PC-9 (cell line): ENCODE measurements around the gene PTGDR2.

ENCODE experiments used
- CTCF ChIP-seq: fragments of 200-600 bp; sonication (generic); conservative IDR thresholded peaks from 2 replicates; pipeline ENCODE4 v1.6.1; 2017; ENCODE audit warnings: mixed run types, antibody characterized with exemption, mild to moderate bottlenecking, moderate library complexity
- EZH2 ChIP-seq: fragments of 200-600 bp; sonication (generic); IDR thresholded peaks from 2 replicates; pipeline ENCODE4 v1.8.0; 2017; ENCODE audit warnings: antibody characterized with exemption, low read depth

- TF ChIP-seq CTCF (no peak), EZH2 (no peak)
Observed at GRCh38 chr11:60821827-60822599, 33.7 kb downstream of the PTGDR2 start.
